Subcutaneous abdominal adipose tissue (tissue), 5 donors: Measurements from ENCODE around the gene BRIP1.
"Not testable (repeated sequence)": the region's sequence is repeated elsewhere in the genome, so short reads cannot be mapped to it uniquely, and the experiment has no call there.

Experiments used
- H3K27ac ChIP-seq: one replicate; pipeline ENCODE4 v1.7.0; 2013; ENCODE audit warnings: low read depth, mild to moderate bottlenecking, inconsistent platforms, low read length, moderate library complexity
- H3K27me3 ChIP-seq, 5 donors: one replicate each; pipeline ENCODE4 v1.7.0; 2013; ENCODE audit warnings: low read length in 5 of 5, inconsistent platforms in 1 of 5; ENCODE audit not compliant: control insufficient read depth in 5 of 5, insufficient read depth in 4 of 5
- H3K36me3 ChIP-seq, 5 donors: one replicate each; pipeline ENCODE4 v1.7.0; 2013; ENCODE audit warnings: low read length in 5 of 5; ENCODE audit not compliant: control insufficient read depth in 5 of 5, insufficient read depth in 5 of 5
- H3K4me1 ChIP-seq, 5 donors: one replicate each; pipeline ENCODE4 v1.7.0; 2013; ENCODE audit warnings: low read length in 5 of 5, mild to moderate bottlenecking in 3 of 5, moderate library complexity in 1 of 5; ENCODE audit not compliant: control insufficient read depth in 5 of 5, insufficient read depth in 5 of 5
- H3K4me3 ChIP-seq, 5 donors: one replicate each; pipeline ENCODE4 v1.7.0; 2013; ENCODE audit warnings: low read length in 5 of 5, low read depth in 1 of 5
- H3K9ac ChIP-seq, 5 donors: one replicate each; pipeline ENCODE4 v1.7.0; 2013; ENCODE audit warnings: low read length in 5 of 5, mild to moderate bottlenecking in 4 of 5, moderate library complexity in 3 of 5
- H3K9me3 ChIP-seq, 5 donors: one replicate each; pipeline ENCODE4 v1.7.0; 2013; ENCODE audit warnings: low read length in 5 of 5; ENCODE audit not compliant: control insufficient read depth in 5 of 5
- donor health status: healthy.
- donor health status: healthy.
- donor health status: healthy.
- donor health status: healthy.
- donor health status: healthy.

BRIP1 gene

GRCh38 chr17:61869138-61869537 lies 5.8 kb upstream of the BRIP1 start:
- no peak overlapping the region for H3K27ac ChIP-seq
- no peak overlapping the region for H3K4me3 ChIP-seq
- H3K36me3 ChIP-seq, result peaks cover 22 to 48% (median 45%) of the 10 kb centered on the region in 5 donors
- H3K9me3 ChIP-seq, result no peaks in the 10 kb centered on the region
- peaks cover 0 to 2% (median under 1%) of the 10 kb centered on the region in 5 donors for H3K4me1 ChIP-seq
- no peaks in the 10 kb centered on the region for H3K27me3 ChIP-seq
- H3K9ac ChIP-seq, result no peak overlapping the region

DNA sequence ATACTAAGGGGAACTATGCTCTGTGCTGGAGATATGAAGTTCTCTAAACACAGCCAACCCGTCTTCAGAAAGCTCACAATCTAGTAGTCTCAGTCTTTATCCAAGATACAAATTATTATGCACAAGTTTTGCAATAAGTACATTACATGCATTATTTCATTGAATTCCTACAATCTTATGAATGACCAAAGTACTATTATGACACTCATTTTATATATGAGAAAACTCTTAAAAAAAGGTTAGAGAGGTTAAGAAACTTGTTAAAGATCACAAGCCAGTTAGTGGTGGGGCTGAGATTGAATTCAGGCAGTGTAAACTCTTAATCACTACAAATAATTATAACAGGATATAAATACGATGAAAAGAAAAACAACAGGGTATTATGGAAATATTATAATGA lies 4.7 kb upstream of the BRIP1 start:
- Histone ChIP-seq H3K36me3 (peaks cover 19 to 45% (median 40%) of the 10 kb centered on the region in 5 donors), H3K4me1 (peaks cover 0 to 9% (median 6%) of the 10 kb centered on the region in 5 donors)

DNA sequence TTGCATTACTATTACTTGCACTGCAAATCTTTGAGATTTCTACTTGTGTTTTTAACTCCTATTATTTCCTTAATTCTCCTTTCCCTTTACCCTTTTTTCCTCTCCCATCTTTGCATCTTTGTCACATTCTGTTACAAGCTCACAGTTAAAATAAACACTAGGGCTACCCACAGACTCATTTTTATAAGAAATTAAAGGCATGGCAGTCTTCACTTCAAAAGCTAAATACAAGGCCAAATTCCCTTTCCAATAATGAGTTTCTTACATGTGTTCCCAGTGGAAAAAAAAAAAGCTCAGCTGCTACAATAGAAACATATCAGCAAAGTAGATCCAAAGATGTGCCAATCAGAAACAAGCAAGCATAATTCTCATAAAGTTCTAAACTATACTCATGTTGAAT lies 3.7 kb upstream of the BRIP1 start:
- H3K4me3 ChIP-seq, result no peak overlapping the region
- H3K27me3 ChIP-seq, result no peaks in the 10 kb centered on the region
- H3K9me3 ChIP-seq, result no peaks in the 10 kb centered on the region
- H3K4me1 ChIP-seq, result peaks cover 2 to 14% (median 12%) of the 10 kb centered on the region in 5 donors
- H3K9ac ChIP-seq, result no peak overlapping the region
- no peak overlapping the region for H3K27ac ChIP-seq
- H3K36me3 ChIP-seq, result peaks cover 19 to 42% (median 31%) of the 10 kb centered on the region in 5 donors

More for the DNA sequence above, 4.7 kb upstream of the BRIP1 start:
- Histone ChIP-seq H3K27me3 (no peaks in the 10 kb centered on the region), H3K4me3 (no peak overlapping the region), H3K9me3 (no peaks in the 10 kb centered on the region), H3K27ac (no peak overlapping the region), H3K9ac (no peak overlapping the region)

DNA sequence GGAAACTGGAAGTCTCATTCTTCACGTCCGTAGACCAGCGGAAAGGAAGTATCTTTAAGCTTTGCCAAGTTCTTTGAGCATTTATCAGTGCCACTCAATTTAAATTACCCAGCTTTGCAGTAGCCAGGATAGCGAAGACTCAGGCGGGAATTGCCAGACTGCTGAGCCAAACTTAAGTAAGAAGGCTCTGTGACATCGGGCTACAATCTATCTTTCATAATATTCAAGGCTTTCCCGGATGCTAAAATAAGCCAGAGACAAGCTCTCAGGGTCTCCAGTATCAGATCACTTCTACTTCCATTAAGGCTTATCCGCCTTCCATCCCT lies 436 bp upstream of the BRIP1 start:
- Histone ChIP-seq H3K4me1 (peaks cover 2 to 14% (median 12%) of the 10 kb centered on the region in 5 donors), H3K9me3 (no peaks in the 10 kb centered on the region), H3K9ac (peak overlapping the region; percentile 57 to 95 (median 86)), H3K27me3 (no peaks in the 10 kb centered on the region), H3K36me3 (peaks cover 0 to 15% (median 8%) of the 10 kb centered on the region in 5 donors), H3K27ac (peak overlapping the region; percentile 80), H3K4me3 (peak overlapping the region; percentile 85 to 97 (median 94))

DNA sequence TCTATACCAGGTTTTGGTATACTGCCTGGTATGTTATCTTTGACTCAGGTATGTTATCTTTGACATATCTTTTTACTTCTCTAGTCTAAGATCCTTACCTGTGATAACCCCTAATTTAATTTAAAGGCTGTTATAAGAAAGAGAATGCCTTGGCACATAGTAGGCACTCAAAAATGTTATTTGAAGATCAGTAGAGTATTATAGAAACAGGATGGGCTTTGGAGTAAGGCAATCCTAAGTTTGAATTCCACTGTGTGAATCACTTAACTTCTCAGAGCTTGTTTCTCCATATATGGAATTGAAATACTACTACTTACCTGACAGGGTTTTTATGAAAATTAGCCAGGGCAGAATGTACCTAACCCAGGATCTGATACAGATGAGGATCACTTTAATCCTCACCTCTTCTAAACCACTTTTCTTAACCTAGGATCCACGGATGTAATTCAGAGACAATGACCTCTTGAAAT lies 1.2 kb downstream of the BRIP1 start:
- no peak overlapping the region for H3K4me3 ChIP-seq
- H3K4me1 ChIP-seq, result peaks cover 2 to 14% (median 12%) of the 10 kb centered on the region in 5 donors
- no peaks in the 10 kb centered on the region for H3K9me3 ChIP-seq
- H3K27me3 ChIP-seq, result no peaks in the 10 kb centered on the region
- no peak overlapping the region for H3K9ac ChIP-seq
- no peak overlapping the region for H3K27ac ChIP-seq
- H3K36me3 ChIP-seq, result peaks cover 0 to 3% (median 0%) of the 10 kb centered on the region in 5 donors

DNA sequence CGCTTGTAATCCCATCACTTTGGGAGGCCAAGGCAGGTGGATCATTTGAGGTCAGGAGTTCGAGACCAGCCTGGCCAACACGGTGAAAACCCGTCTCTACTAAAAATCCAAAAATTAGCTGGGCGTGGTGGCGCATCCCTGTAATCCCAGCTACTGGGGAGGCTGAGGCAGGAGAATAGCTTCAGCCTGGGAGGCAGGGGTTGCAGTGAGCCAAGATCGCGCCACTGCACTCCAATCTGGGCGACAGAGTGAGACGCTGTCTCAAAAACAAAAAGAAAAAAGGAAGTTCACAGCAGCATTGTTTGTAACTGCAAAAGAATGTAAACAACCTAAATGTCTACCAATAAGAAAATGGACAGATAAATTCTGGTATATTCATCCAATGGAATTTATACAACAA lies 2.9 kb downstream of the BRIP1 start:
- H3K4me3 ChIP-seq, H3K27me3 ChIP-seq, H3K36me3 ChIP-seq, H3K9ac ChIP-seq, H3K9me3 ChIP-seq, H3K27ac ChIP-seq: not testable (repeated sequence)
- peaks cover 2 to 14% (median 12%) of the 10 kb centered on the region in 5 donors for H3K4me1 ChIP-seq

GRCh38 chr17:61856035-61856434 lies 7.3 kb downstream of the BRIP1 start:
- H3K27me3 ChIP-seq, result no peaks in the 10 kb centered on the region
- H3K27ac ChIP-seq, result no peak overlapping the region
- no peak overlapping the region for H3K9ac ChIP-seq
- no peaks in the 10 kb centered on the region for H3K9me3 ChIP-seq
- no peak overlapping the region for H3K4me3 ChIP-seq
- no peaks in the 10 kb centered on the region for H3K36me3 ChIP-seq
- H3K4me1 ChIP-seq, result no peaks in the 10 kb centered on the region

- H3K4me3 ChIP-seq, result no peak overlapping the region
Measured at GRCh38 chr17:61852857-61853256, 10.5 kb downstream of the BRIP1 start.

GRCh38 chr17:61849674-61850073 lies 13.7 kb downstream of the BRIP1 start:
- no peaks in the 10 kb centered on the region for H3K9me3 ChIP-seq
- H3K27ac ChIP-seq, result no peak overlapping the region
- H3K4me3 ChIP-seq, result no peak overlapping the region
- no peak overlapping the region for H3K9ac ChIP-seq
- no peaks in the 10 kb centered on the region for H3K27me3 ChIP-seq
- no peaks in the 10 kb centered on the region for H3K4me1 ChIP-seq
- no peaks in the 10 kb centered on the region for H3K36me3 ChIP-seq

More at GRCh38 chr17:61852857-61853256, 10.5 kb downstream of the BRIP1 start:
- no peaks in the 10 kb centered on the region for H3K4me1 ChIP-seq
- H3K36me3 ChIP-seq, result no peaks in the 10 kb centered on the region
- no peak overlapping the region for H3K27ac ChIP-seq
- no peaks in the 10 kb centered on the region for H3K9me3 ChIP-seq
- no peak overlapping the region for H3K9ac ChIP-seq
- no peaks in the 10 kb centered on the region for H3K27me3 ChIP-seq

- no peak overlapping the region for H3K9ac ChIP-seq
- H3K27ac ChIP-seq, result no peak overlapping the region
- H3K36me3 ChIP-seq, result no peaks in the 10 kb centered on the region
- no peaks in the 10 kb centered on the region for H3K27me3 ChIP-seq
- H3K4me3 ChIP-seq, result no peak overlapping the region
- H3K4me1 ChIP-seq, result no peaks in the 10 kb centered on the region
- H3K9me3 ChIP-seq, result no peaks in the 10 kb centered on the region
Measured at GRCh38 chr17:61848896-61849295, 14.4 kb downstream of the BRIP1 start.

- no peaks in the 10 kb centered on the region for H3K27me3 ChIP-seq
- no peak overlapping the region for H3K4me3 ChIP-seq
- no peaks in the 10 kb centered on the region for H3K4me1 ChIP-seq
- no peaks in the 10 kb centered on the region for H3K9me3 ChIP-seq
- no peak overlapping the region for H3K9ac ChIP-seq
- no peak overlapping the region for H3K27ac ChIP-seq
- H3K36me3 ChIP-seq, result no peaks in the 10 kb centered on the region
Measured at GRCh38 chr17:61848247-61848646, 15.1 kb downstream of the BRIP1 start.
